ENCODE results near the gene PARL.

PARL gene

DNA sequence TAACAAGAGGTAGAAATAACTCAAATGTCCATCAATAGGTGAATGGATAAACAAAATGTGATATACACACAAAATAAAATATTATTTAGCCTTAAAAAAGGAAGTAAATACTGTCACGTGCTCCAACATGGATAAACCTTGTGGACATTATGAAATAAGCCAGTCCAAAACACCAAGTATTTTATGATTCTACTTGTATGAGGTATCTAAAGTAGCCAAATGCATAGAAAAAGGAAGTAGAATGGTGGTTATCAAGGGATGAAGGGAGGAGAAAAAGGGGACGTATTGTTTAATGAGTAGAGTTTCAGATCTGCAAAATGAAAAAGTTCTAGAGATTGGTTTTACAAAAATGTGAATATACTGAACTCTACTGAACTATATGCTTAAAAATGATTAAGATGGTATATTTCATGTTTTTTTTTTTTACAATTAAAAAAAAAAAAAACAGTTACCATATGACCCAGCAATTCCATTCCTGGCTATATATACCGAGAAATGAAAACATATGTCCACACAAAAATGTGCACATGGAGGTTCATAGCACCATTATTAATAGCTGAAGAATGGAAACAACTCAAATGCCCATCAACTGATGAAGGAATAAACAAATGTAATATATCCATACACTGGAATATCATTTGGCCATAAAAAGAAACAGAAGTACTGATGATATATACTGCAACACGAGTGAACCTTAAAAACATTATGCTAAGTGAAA, 30.2 kb downstream of the PARL start:
- no peak for DNase-seq (ENCODE audit: low spot score)

DNA sequence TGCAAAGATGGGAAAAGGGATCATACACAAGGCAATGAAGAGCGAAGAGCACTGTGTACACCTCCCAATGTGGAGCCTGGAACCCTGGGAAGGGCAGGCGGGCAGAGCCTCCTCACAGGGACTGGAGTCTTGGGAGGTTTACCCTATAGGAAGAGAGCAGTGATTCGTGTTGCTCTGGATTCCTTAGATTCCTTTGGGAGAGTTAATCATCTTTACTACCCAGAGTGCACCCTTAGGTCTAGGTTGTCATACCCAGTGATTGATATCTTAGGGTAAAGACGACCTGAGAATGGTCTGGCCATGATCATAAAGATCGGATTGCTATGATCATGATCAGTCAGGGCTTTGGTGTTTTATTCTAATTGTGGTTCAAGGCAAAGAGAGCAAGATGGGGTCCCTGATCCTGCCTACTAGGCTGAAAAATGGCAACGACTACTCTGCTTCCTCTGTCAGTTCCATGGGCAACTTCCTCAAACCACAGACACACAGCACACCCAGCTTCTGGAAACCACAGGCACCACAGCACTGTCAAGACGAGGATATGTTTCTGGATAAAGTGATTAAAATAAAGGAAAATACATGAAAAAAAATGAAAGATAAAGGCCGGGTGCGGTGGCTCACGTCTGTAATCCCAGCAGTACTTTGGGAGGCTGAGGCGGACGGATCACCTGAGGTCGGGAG, 38.9 kb downstream of the PARL start:
- DNase-seq (ENCODE audit: low spot score) = no peak

DNA sequence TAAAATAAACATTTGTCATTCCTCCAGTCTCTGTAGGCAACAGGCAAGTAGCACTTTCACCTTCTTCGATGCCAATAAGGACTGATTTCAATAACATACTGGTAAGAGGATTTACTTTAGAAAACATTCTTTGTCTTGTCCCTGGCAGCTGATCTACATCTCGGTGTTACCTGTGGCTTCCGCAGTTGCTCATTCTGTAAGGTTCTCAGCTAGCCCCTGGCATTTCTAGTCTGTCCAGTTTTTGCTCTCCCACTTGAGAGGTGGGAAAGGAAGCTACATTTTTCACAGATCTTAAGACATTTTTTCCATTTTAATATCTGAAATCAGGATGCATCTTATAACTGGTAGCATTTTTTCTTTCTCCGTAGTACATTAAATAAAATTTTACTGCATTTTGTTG, 39.6 kb downstream of the PARL start:
- no peak for DNase-seq (ENCODE audit: low spot score)

GRCh38 chr3:183844606-183845005, 40.1 kb downstream of the PARL start:
- DNase-seq (ENCODE audit: low spot score) = peak; percentile 43

DNA sequence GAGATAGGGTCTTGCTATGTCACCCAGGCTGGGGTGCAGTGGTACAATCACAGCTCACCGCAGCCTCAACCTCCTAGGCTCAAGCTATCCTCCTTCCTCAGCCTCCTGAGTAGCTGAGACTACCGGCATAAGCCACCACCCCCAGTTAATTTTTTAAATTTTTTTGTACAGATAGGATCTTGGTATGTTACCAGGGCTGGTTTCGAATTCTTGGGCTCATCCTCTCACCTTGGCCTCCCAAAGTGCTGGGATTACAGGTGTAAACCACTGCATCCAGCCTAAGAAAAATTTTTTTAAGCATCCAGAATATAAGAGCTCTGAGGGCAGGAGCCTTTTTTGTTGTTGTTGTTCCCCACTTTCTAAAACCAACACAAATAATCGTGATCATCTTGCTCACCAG, 44.9 kb downstream of the PARL start:
- no peak for DNase-seq (ENCODE audit: low spot score)

GRCh38 chr3:183837894-183838293, 46.8 kb downstream of the PARL start:
- DNase-seq (ENCODE audit: low spot score) = no peak

GRCh38 chr3:183837390-183837789, 47.3 kb downstream of the PARL start:
- DNase-seq (ENCODE audit: low spot score) = no peak

DNA sequence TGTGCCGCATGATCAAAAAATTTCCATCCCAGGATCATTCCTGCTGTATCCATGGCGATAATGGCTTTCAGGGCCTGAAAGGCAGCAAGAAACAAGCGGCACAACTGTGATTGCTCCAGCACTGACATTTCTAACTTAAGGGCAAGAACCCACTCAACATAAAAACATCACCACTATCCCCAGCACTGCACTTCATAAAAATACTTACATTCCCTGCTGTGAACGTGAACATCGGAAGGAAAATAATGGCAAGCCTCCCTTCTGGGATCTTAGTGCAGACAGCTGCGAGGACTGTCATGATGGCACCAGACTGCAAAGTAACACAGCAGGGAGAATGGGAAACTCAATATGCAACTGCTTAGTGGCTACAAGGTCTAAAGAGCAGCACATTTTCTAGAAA, 51.2 kb downstream of the PARL start:
- no peak for DNase-seq (ENCODE audit: low spot score)

DNA sequence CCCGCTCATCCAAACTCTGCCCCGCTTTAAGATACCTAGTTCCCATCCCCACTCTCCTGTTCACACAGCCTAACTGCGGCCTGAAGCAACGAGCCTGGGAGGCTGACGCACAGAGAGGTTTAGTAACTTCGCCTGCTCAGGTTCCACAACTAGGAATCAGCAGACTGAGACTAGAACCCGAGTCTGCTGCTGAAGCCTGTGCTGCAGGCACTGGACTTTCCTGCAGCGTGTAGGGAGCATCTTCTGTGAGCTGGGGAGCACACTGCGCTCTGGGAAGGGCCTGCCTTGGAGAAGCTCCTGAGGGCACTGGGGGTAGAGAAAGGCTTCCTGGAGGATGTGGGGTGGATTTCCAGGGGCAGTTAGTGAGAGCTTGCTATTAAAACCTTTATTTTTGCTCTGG, 54.5 kb downstream of the PARL start:
- no peak for DNase-seq (ENCODE audit: low spot score)

GRCh38 chr3:183829466-183829865, 55.2 kb downstream of the PARL start:
- DNase-seq (ENCODE audit: low spot score) = no peak

DNA sequence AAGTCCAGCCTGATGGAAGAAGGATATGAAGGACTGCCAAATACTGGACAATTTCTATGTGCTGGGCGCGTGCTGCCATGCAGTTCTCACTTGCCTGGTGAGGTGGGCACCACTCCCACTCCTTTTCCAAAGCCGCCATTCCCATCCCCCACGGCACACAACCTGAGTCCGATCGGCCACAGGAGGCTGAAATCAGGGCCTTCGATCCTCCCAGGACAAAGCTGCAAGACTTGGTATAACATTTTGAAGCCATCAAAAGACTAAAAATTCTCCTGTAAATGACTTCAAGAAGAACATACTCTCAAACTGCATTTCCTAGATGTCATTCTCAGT, 56.2 kb downstream of the PARL start:
- no peak for DNase-seq (ENCODE audit: low spot score)

DNA sequence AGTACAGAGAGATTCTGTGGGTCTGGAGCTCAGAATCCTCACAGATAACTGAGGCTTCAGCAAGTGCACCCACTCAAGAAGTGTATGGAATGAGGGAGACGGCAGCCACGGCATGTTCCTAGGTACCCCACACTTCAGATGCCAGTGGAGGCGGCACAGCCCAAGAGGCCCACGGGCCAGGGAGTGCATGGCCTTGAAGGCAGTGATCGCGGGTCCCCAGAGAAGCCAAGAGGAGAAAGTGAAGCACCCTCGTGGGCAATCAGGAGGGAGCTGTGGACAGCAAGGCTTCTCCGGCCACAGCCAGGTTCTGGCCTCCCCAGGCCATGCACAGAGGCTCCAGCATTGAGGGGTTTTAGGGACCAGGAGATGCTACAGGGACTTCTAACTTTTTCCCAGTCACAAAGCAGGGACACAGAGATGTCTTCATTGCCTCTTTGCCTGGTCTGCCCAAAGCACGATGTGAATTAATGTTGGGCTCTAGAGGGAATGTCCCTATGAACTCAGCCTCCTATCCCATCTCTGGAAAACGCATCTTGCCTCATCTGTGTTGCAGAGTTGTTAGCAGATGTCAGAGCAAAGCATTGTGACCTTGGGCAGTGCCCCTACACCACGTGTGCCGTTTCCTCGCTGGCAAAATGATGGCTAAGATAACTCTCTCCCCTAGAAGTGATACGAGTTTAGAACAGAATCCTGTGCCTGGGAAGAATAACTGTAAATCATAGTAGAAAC, 56.7 kb downstream of the PARL start:
- no peak for DNase-seq (ENCODE audit: low spot score)

- DNase-seq (ENCODE audit: low spot score) = no peak
Observed at GRCh38 chr3:183826448-183827250, 58.0 kb downstream of the PARL start.

GRCh38 chr3:183825456-183826161, 59.1 kb downstream of the PARL start, which contains the start of gene MAP6D1:
TSS of gene MAP6D1 (minus strand) at chr3:183825577. CDS start at chr3:183825547, 30 bp downstream.
- peak; percentile 91 for DNase-seq (ENCODE audit: low spot score)

GRCh38 chr3:183824761-183825455, 59.8 kb downstream of the PARL start:
- peak; percentile 79 for DNase-seq (ENCODE audit: low spot score)

DNA sequence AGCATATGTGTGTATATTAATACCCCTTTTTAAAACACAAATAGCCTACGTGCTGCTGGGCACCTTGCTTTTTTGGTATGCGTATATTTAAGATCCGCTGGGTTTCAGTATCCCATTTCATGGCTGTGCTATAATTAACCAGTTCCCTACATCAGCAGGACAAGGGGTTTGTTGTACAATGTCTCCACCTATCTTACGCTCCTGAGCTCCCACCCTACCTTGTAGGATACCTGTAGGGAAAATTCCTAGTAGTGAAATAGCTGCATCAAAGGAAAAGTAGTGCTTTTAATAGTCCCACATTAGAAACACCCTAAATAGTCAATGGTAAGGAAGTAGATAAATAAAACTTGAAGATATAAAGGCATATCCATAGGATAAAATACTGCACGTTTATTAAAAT, 60.7 kb downstream of the PARL start:
- DNase-seq (ENCODE audit: low spot score) = no peak

DNA sequence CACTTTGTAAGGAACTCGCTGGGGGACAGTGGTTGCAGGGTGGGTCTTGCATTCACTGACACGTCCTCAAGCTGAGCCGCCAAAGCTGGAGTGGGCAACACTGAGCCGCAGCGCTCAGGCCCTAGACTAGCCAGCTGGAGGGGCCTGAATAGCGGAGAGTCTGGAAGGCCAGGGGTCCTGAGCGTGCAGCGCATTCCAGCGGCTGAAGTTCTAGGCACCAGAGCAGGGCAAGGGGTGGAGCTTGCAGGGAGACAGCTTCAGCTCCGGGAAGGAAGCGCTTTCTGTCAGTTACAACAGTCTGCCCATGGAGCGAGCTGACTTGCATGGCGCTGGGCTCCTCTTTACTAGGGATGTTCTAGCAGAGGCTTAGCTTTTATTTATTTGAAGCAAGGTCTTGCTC, 62.0 kb downstream of the PARL start:
- no peak for DNase-seq (ENCODE audit: low spot score)

- no peak for DNase-seq (ENCODE audit: low spot score)
Observed at GRCh38 chr3:183819831-183820230, 64.8 kb downstream of the PARL start.

DNA sequence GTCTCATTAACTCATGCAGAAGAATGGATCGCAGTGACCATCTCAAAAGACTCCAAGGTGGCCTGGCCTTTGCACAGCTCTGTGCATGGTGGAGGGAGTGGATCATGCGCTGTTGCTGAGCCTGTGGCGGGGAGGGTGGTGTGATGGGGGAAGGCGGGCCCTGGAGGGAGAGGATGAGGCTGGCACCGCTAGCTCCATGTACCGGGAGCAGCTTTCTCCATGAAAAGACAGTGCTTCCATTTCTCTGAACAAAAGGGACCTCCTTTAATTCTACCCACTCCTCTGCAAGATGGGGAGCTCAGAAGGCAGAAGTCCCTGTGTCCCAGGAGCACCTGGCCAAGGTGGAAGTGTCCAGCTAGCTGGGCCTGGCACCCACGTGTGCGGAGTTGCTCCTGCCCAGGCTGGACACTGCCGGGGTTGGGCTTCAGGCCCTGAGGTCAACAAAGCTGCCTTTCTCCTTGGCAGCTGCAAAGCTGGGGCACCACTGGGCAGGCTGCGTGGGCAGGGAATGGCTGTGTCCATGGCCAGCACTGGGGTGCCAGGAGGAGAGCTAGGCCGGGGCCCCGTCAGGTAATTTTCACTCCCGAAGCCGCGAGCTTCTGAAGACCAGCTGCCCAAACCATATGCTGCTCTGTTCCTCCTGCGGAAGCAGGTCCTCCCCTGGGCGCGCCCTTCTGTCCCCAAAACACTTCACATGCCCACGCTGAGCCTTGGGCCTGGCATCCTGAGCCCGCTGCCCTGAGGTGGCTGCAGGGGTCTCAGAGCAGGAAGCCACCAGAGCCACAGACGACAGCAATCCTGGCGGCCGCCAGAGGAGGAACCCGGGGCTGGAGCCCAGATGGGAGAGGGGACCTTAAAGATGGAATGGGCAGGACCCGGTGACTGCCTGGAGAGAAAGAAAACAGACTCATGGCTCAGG, 65.7 kb downstream of the PARL start:
- no peak for DNase-seq (ENCODE audit: low spot score)

GRCh38 chr3:183818041-183818620, 66.5 kb downstream of the PARL start:
- DNase-seq (ENCODE audit: low spot score) = no peak
